SU-DHL-6 (cell line): ENCODE measurements around the gene ITGB4.
A peak's percentile ranks its signal among the peaks of the same experiment; 100 is the strongest.

Experiments used
- H2AFZ ChIP-seq: fragments of 200-600 bp; sonication (generic); 2 replicates; pipeline ENCODE4 v1.6.1; 2014; ENCODE audit warnings: low read depth, mild to moderate bottlenecking, moderate library complexity, mixed read lengths, antibody characterized with exemption, low read length; ENCODE audit not compliant: severe bottlenecking
- H3F3A ChIP-seq: fragments of 200-600 bp; shearing (Covaris generic); 2 replicates; pipeline ENCODE4 v1.6.0; 2016; ENCODE audit warnings: antibody characterized with exemption, mild to moderate bottlenecking; ENCODE audit not compliant: insufficient read depth
- H3K27ac ChIP-seq: fragments of 200-600 bp; sonication (generic); 2 replicates; pipeline ENCODE4 v1.5.1; 2016; ENCODE audit warnings: low read depth, mild to moderate bottlenecking, low read length, moderate library complexity, mixed read lengths
- H3K27me3 ChIP-seq: fragments of 200-600 bp; sonication (generic), shearing (Covaris generic); 2 replicates; pipeline ENCODE4 v1.6.0; 2014; ENCODE audit warnings: mild to moderate bottlenecking, low read length
- H3K36me3 ChIP-seq: fragments of 200-600 bp; sonication (generic); 2 replicates; pipeline ENCODE4 v1.6.1; 2014; ENCODE audit warnings: mild to moderate bottlenecking, low read length, mixed read lengths
- H3K4me2 ChIP-seq: fragments of 300-600, 200-600 bp; shearing (Covaris generic), sonication (generic); 2 replicates; pipeline ENCODE4 v1.6.0; 2014; ENCODE audit warnings: low read length, low read depth, mild to moderate bottlenecking; ENCODE audit not compliant: poor library complexity, severe bottlenecking
- H3K4me3 ChIP-seq: fragments of 200-600 bp; sonication (generic); 2 replicates; pipeline ENCODE4 v1.5.1; 2014; ENCODE audit warnings: antibody characterized with exemption, low read length, mild to moderate bottlenecking, mixed read lengths; ENCODE audit not compliant: insufficient read depth, poor library complexity, severe bottlenecking
- H3K79me2 ChIP-seq: fragments of 200-600 bp; sonication (generic); 2 replicates; pipeline ENCODE4 v1.6.1; 2014; ENCODE audit warnings: mild to moderate bottlenecking, low read length, moderate library complexity; ENCODE audit not compliant: insufficient read depth
- H3K9ac ChIP-seq: fragments of 200-600 bp; sonication (generic); 2 replicates; pipeline ENCODE4 v1.7.0; 2014; ENCODE audit warnings: mild to moderate bottlenecking, low read length
- H3K9me2 ChIP-seq: fragments of 200-600 bp; sonication (generic); replicated peaks from 2 replicates; pipeline ENCODE4 v1.6.1; 2014; ENCODE audit warnings: low read length; ENCODE audit not compliant: insufficient read depth
- H3K9me3 ChIP-seq: fragments of 200-600 bp; sonication (generic); 2 replicates; pipeline ENCODE4 v1.6.1; 2014; ENCODE audit warnings: low read length, mixed read lengths; ENCODE audit not compliant: insufficient read depth
- H4K20me1 ChIP-seq: fragments of 200-600 bp; sonication (generic); 2 replicates; pipeline ENCODE4 v1.6.1; 2014; ENCODE audit warnings: low read depth, mild to moderate bottlenecking, antibody characterized with exemption, low read length, moderate library complexity, mixed read lengths
- CTCF ChIP-seq: fragments of 200-600 bp; sonication (generic); IDR thresholded peaks from one replicate; pipeline ENCODE4 v1.5.1; 2017; ENCODE audit warnings: antibody characterized with exemption, mild to moderate bottlenecking, low read length, moderate library complexity; ENCODE audit not compliant: insufficient read depth, poor library complexity, severe bottlenecking
- EZH2phosphoT487 ChIP-seq: fragments of 200-600 bp; sonication (generic), shearing (Covaris generic); conservative IDR thresholded peaks from 2 replicates; pipeline ENCODE4 v1.6.1; 2018; ENCODE audit warnings: mild to moderate bottlenecking, antibody characterized with exemption, low read length, moderate library complexity, mixed read lengths

Gene ITGB4

GRCh38 chr17:75743625-75744206 is 22.5 kb downstream of the ITGB4 start:
- no peak overlapping the region for H3K4me3 ChIP-seq
- no peaks in the 10 kb centered on the region for H3K27me3 ChIP-seq
- no peaks in the 10 kb centered on the region for H3K79me2 ChIP-seq
- H3K9me2 ChIP-seq = no peaks in the 10 kb centered on the region
- no peaks in the 10 kb centered on the region for H3K36me3 ChIP-seq
- no peak overlapping the region for H2AFZ ChIP-seq
- no peaks in the 10 kb centered on the region for H4K20me1 ChIP-seq
- H3K9ac ChIP-seq = no peak overlapping the region
- no peak overlapping the region for H3K27ac ChIP-seq
- H3F3A ChIP-seq = no peaks in the 10 kb centered on the region
- H3K9me3 ChIP-seq = no peaks in the 10 kb centered on the region
- TF ChIP-seq EZH2phosphoT487 (no peak), CTCF (no peak)
- H3K4me2 ChIP-seq = no peak overlapping the region

- TF ChIP-seq CTCF = no peak
- no peak for TF ChIP-seq EZH2phosphoT487
- Histone ChIP-seq H4K20me1 (no peaks in the 10 kb centered on the region), H3K79me2 (no peaks in the 10 kb centered on the region), H3K4me2 (no peak overlapping the region), H3K9ac (no peak overlapping the region), H3K36me3 (no peaks in the 10 kb centered on the region), H3K4me3 (no peak overlapping the region), H3K27ac (no peak overlapping the region), H3F3A (peaks cover 4% of the 10 kb centered on the region; the same call in 1 of the 2 replicates), H3K9me3 (no peaks in the 10 kb centered on the region), H3K27me3 (no peaks in the 10 kb centered on the region), H2AFZ (no peak overlapping the region), H3K9me2 (no peaks in the 10 kb centered on the region)
Measured at GRCh38 chr17:75748706-75749105, 27.4 kb downstream of the ITGB4 start.

GRCh38 chr17:75749545-75750389 is 28.5 kb downstream of the ITGB4 start:
- no peaks in the 10 kb centered on the region for H3K27me3 ChIP-seq
- no peak overlapping the region; the same call in 1 of the 2 replicates for H3K9ac ChIP-seq
- no peak overlapping the region for H2AFZ ChIP-seq
- TF ChIP-seq EZH2phosphoT487 (no peak), CTCF (peak; percentile 90)
- no peaks in the 10 kb centered on the region for H3K36me3 ChIP-seq
- no peaks in the 10 kb centered on the region for H3K9me3 ChIP-seq
- H4K20me1 ChIP-seq = no peaks in the 10 kb centered on the region
- no peaks in the 10 kb centered on the region for H3K79me2 ChIP-seq
- H3K4me3 ChIP-seq = no peak overlapping the region
- no peak overlapping the region for H3K4me2 ChIP-seq
- no peak overlapping the region for H3K27ac ChIP-seq
- peaks cover 4% of the 10 kb centered on the region; the same call in 1 of the 2 replicates for H3F3A ChIP-seq
- no peaks in the 10 kb centered on the region for H3K9me2 ChIP-seq
